ENCODE data around the gene RPGRIP1.
"Not testable (repeated sequence)": the region's sequence is repeated elsewhere in the genome, so short reads cannot be mapped to it uniquely, and the experiment has no call there.

The RPGRIP1 gene

DNA sequence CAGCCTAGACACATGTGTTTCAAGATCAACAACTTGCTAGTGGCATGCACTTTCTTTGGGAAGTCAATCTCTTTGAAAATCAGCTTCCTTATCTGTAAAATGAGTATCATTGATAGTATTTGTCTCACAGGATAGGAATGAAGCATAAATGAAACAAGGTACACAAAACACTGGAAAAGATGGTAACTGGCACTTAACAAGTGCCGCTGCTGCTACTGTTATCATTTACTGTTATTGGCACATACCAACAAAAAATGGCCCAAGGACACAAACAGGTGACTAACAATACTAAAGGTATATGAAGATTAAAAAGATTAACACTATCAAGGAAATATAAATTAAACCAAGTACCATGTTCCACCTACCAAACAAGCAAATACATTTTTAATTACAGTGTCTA, 31.5 kb upstream of the RPGRIP1 start:
- TF ChIP-seq POLR2A (IDR thresholded peaks at IDR 0.05; ENCODE audit: extremely low read depth, insufficient read length), result no peak
- TF ChIP-seq, protein P1, sequence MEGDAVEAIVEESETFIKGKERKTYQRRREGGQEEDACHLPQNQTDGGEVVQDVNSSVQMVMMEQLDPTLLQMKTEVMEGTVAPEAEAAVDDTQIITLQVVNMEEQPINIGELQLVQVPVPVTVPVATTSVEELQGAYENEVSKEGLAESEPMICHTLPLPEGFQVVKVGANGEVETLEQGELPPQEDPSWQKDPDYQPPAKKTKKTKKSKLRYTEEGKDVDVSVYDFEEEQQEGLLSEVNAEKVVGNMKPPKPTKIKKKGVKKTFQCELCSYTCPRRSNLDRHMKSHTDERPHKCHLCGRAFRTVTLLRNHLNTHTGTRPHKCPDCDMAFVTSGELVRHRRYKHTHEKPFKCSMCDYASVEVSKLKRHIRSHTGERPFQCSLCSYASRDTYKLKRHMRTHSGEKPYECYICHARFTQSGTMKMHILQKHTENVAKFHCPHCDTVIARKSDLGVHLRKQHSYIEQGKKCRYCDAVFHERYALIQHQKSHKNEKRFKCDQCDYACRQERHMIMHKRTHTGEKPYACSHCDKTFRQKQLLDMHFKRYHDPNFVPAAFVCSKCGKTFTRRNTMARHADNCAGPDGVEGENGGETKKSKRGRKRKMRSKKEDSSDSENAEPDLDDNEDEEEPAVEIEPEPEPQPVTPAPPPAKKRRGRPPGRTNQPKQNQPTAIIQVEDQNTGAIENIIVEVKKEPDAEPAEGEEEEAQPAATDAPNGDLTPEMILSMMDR (IDR thresholded peaks at IDR 0.05; ENCODE audit: low read depth, low read length), result no peak
- no peak for TF ChIP-seq MYC (IDR thresholded peaks at IDR 0.05; ENCODE audit: low read depth, low read length)
- TF ChIP-seq, protein P2, sequence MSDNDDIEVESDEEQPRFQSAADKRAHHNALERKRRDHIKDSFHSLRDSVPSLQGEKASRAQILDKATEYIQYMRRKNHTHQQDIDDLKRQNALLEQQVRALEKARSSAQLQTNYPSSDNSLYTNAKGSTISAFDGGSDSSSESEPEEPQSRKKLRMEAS (IDR thresholded peaks at IDR 0.05; ENCODE audit: low read depth, low read length), result no peak

DNA sequence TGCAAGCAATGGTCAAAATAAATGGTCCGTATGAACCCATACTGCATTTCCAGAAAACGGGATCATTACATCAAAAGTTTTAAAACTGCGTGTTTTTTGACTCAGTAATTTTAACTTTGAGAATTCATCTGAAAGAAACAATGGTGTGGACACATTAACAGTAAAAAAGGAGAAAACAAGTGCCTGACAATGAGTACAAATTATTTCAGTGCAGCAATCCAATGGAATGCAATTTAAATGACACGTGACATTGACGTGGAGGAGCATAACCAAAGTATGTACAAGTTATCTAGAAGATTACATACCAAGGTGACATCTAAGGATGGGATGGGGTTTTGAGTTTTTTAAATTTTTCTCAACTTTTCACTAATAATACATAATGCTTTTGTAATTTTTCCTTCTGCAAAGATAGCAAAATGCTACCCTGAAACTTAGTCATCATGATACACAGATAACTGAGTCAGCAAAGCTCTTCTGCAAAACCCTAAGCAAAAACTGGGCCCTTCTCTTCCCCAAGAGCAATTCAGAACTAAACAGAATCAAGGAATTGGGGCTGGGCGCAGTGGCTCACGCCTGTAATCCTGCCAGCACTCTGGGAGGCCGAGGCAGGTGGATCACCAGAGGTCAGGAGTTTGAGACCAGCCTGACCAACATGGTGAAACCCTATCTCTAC, 31.0 kb upstream of the RPGRIP1 start:
- TF ChIP-seq, protein P1 (IDR thresholded peaks at IDR 0.05; ENCODE audit: low read depth, low read length), result no peak
- TF ChIP-seq, protein P2 (IDR thresholded peaks at IDR 0.05; ENCODE audit: low read depth, low read length), result no peak
- TF ChIP-seq POLR2A (IDR thresholded peaks at IDR 0.05; ENCODE audit: extremely low read depth, insufficient read length) (no peak), MYC (IDR thresholded peaks at IDR 0.05; ENCODE audit: low read depth, low read length) (no peak)
- H3K4me3 ChIP-seq (ENCODE audit: low read depth, low read length), result no peak overlapping the region
- no peak for DNase-seq (ENCODE audit: low read depth)

More for the DNA sequence above, 31.5 kb upstream of the RPGRIP1 start:
- DNase-seq (ENCODE audit: low read depth), result no peak
- no peak overlapping the region for H3K4me3 ChIP-seq (ENCODE audit: low read depth, low read length)

DNA sequence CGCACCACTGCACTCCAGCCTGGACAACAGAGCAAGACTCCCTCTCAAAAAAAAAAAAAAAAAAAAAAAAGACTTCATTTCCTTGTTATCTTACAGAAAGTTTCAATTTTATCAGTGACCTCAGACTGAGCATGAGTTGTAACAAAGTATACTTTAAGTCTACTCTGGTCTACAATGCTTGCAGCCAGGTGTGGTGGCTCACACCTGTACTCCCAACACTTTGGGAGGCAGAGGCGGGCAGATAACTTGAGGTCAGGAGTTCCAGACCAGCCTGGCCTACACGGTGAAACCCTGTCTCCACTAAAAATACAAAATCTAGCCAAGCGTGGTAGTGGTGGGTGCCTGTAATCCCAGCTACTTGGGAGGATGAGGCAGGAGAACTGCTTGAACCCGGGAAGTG, 28.7 kb upstream of the RPGRIP1 start:
- H3K4me3 ChIP-seq (ENCODE audit: low read depth, low read length), result no peak overlapping the region
- DNase-seq (ENCODE audit: low read depth), result no peak
- TF ChIP-seq, protein P1 (IDR thresholded peaks at IDR 0.05; ENCODE audit: low read depth, low read length), result no peak
- no peak for TF ChIP-seq MYC (IDR thresholded peaks at IDR 0.05; ENCODE audit: low read depth, low read length)
- TF ChIP-seq POLR2A (IDR thresholded peaks at IDR 0.05; ENCODE audit: extremely low read depth, insufficient read length), result no peak
- TF ChIP-seq, protein P2 (IDR thresholded peaks at IDR 0.05; ENCODE audit: low read depth, low read length), result no peak

- no peak overlapping the region for H3K4me3 ChIP-seq (ENCODE audit: low read depth, low read length)
- TF ChIP-seq, protein P1 (IDR thresholded peaks at IDR 0.05; ENCODE audit: low read depth, low read length), result no peak
- TF ChIP-seq, protein P2 (IDR thresholded peaks at IDR 0.05; ENCODE audit: low read depth, low read length), result no peak
- TF ChIP-seq POLR2A (IDR thresholded peaks at IDR 0.05; ENCODE audit: extremely low read depth, insufficient read length) (no peak), MYC (IDR thresholded peaks at IDR 0.05; ENCODE audit: low read depth, low read length) (no peak)
- no peak for DNase-seq (ENCODE audit: low read depth)
Measured at GRCh38 chr14:21252149-21252548, 27.7 kb upstream of the RPGRIP1 start.

DNA sequence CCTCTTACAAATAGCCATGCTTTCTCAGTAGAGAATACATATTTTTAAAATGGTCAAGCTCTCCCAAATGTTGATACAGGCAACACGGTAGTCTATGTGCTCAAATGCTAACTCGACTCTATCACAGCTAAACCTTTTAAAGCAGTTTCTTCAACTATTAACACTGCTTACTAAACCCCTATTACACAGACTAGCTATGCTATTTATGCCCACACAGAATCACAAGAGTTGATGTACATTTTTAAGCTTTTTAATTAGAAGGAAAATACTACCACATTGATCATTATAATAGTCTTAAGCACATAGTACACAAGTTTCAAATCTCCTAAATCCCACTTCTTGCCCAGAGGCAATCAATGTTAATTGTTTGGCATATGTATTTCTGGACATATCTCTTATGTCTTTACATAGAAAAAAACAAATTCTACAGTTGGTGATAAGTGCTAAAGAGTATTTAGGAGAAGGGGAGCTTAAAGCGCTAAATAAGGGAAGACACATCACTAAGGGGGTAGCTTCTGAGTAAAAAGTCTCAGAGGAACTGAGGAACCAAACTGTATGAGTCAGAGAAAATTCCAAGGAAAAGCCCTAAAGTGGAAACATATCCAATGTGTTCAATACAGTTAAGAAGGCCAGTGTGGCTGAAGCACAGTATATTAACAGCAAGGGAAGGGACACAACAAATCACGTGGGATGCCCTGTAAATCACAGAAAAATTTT, 24.3 kb upstream of the RPGRIP1 start:
- no peak for DNase-seq (ENCODE audit: low read depth)
- no peak for TF ChIP-seq POLR2A (IDR thresholded peaks at IDR 0.05; ENCODE audit: extremely low read depth, insufficient read length)
- peak overlapping the region; percentile 14 for H3K4me3 ChIP-seq (ENCODE audit: low read depth, low read length)

DNA sequence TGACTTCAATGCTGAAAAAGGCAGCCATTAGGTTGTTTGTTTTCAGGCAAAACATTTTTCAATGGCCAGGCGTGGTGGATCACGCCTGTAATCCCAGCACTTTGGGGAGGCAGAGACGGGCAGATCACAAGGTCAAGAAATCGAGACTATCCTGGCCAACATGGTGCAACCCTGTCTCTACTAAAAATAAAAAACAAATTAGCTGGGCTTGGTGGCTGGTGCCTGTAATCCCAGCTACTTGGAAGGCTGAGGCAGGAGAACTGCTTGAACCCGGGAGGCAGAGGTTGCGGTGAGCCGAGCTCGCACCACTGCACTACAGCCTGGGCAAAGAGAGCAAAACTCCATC, 23.8 kb upstream of the RPGRIP1 start:
- H3K4me3 ChIP-seq (ENCODE audit: low read depth, low read length); DNase-seq (ENCODE audit: low read depth): not testable (repeated sequence)
